PC-3 (cell line): ENCODE data around the gene KLK10.

Experiments used
- CTCF ChIP-seq: fragments of 300-600 bp; sonication (generic); conservative IDR thresholded peaks from 2 replicates; pipeline ENCODE4 v1.5.1; 2017; ENCODE audit warnings: antibody characterized with exemption, low read depth, mild to moderate bottlenecking, low read length
- EZH2 ChIP-seq: fragments of 300-600 bp; sonication (generic); IDR thresholded peaks from one replicate; pipeline ENCODE4 v1.6.1; 2017; ENCODE audit warnings: antibody characterized with exemption, mild to moderate bottlenecking, low read length; ENCODE audit not compliant: unreplicated experiment
- EZH2phosphoT487 ChIP-seq: fragments of 300-600 bp; sonication (generic); IDR thresholded peaks from 2 replicates; pipeline ENCODE4 v1.6.1; 2018; ENCODE audit warnings: mild to moderate bottlenecking, antibody characterized with exemption, low read length, borderline replicate concordance

DNA sequence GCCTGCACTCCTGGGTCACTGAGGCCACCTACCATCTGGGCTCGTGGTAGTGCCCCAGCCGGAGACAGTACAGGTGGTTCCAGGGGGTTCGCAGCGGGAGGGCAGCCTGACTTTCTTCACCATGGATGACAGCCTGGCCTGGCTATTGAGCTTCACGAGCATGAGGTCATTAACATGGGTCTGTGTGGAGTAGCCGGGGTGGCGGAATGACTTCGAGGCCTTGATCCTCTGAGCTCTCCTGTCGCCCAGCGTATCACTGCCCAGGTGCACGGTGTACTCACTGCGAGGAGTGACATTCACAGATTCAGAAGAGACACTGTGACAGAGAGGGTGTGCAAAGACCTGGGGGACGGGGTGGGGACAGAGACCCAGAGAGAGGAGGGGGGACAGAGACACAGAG, 39.3 kb downstream of the KLK10 start:
- no peak for TF ChIP-seq CTCF
- TF ChIP-seq EZH2phosphoT487 = no peak
- no peak for TF ChIP-seq EZH2
